Activated T-cell treated with anti-CD3 and anti-CD28 coated beads, Interleukin-2, amount 50 U/mL, for 72 hours (primary cell): ENCODE measurements around the gene NUDT15. TPM values are rescaled to one million over a fixed set of nuclear protein-coding genes. Genes with fewer than 3 reads are reported as not detected.
"Not testable (repeated sequence)": the region's sequence is repeated elsewhere in the genome, so short reads cannot be mapped to it uniquely, and the experiment has no call there.

ENCODE experiments used
- ATAC-seq, 2 donors: fragments of 150-1000 bp; cut with Tn5 transposase; replicated peaks in 1 of 2; 2 replicates each; pipeline ENCODE4 v1.10.0; 2021; ENCODE audit warnings: moderate library complexity in 2 of 2, mild to moderate bottlenecking in 1 of 2
- DNase-seq, 2 donors: peaks; one replicate each; pipeline ENCODE4 v3.0.0; 2021 to 2022; ENCODE audit warnings: mixed read lengths in 1 of 2
- H3K27ac Mint-ChIP-seq: one replicate; pipeline ENCODE4 v1.8.0; 2022; ENCODE audit warnings: mild to moderate bottlenecking, moderate library complexity, mixed read lengths
- H3K27me3 Mint-ChIP-seq: one replicate; pipeline ENCODE4 v1.8.0; 2022; ENCODE audit warnings: low read depth, mixed read lengths
- H3K36me3 Mint-ChIP-seq, 2 donors: one replicate each; pipeline ENCODE4 v1.8.0; 2022; ENCODE audit warnings: mixed read lengths in 2 of 2, mild to moderate bottlenecking in 1 of 2; ENCODE audit not compliant: insufficient read depth in 2 of 2
- H3K4me1 Mint-ChIP-seq: one replicate; pipeline ENCODE4 v1.8.0; 2022; ENCODE audit warnings: low read depth, mixed read lengths
- H3K4me3 Mint-ChIP-seq, 2 donors: one replicate each; pipeline ENCODE4 v1.8.0; 2022; ENCODE audit warnings: mild to moderate bottlenecking in 2 of 2, mixed read lengths in 2 of 2, moderate library complexity in 2 of 2
- H3K9me3 Mint-ChIP-seq, 2 donors: one replicate each; pipeline ENCODE4 v1.8.0; 2022; ENCODE audit warnings: mixed read lengths in 2 of 2
- total RNA-seq, 2 donors: library from RNA; stranded (reverse); gene quantifications; one replicate each; pipeline ENCODE4 v1.2.3, GENCODE V29; 2022

The NUDT15 gene
- total RNA-seq, 2 donors from 2014 or later: 15.1 to 18.0 TPM

GRCh38 chr13:48058536-48058935 is 21.0 kb downstream of the NUDT15 start:
- not testable (repeated sequence) for H3K9me3 Mint-ChIP-seq, H3K27ac Mint-ChIP-seq, H3K36me3 Mint-ChIP-seq, H3K4me3 Mint-ChIP-seq, H3K27me3 Mint-ChIP-seq, ATAC-seq, H3K4me1 Mint-ChIP-seq, DNase-seq

GRCh38 chr13:48059951-48060350 is 22.4 kb downstream of the NUDT15 start:
- H3K27me3 Mint-ChIP-seq, H3K36me3 Mint-ChIP-seq, H3K4me1 Mint-ChIP-seq, H3K4me3 Mint-ChIP-seq, H3K9me3 Mint-ChIP-seq, H3K27ac Mint-ChIP-seq, ATAC-seq, DNase-seq: not testable (repeated sequence)

GRCh38 chr13:48066310-48066989 is 28.9 kb downstream of the NUDT15 start:
- H3K36me3 Mint-ChIP-seq: peaks cover 8 to 42% of the 10 kb centered on the region in 2 donors
- H3K4me3 Mint-ChIP-seq: no peak overlapping the region
- peaks cover 14% of the 10 kb centered on the region for H3K4me1 Mint-ChIP-seq
- H3K27me3 Mint-ChIP-seq: no peaks in the 10 kb centered on the region
- ATAC-seq (peak; percentile 97 to 98), DNase-seq (peak; percentile 62 to 74)
- H3K27ac Mint-ChIP-seq: peak overlapping the region; percentile 91
- peaks cover 4% of the 10 kb centered on the region in 2 donors for H3K9me3 Mint-ChIP-seq

GRCh38 chr13:48068036-48068435 is 30.5 kb downstream of the NUDT15 start:
- H3K4me3 Mint-ChIP-seq: no peak overlapping the region
- H3K27me3 Mint-ChIP-seq: no peaks in the 10 kb centered on the region
- H3K4me1 Mint-ChIP-seq: peaks cover 14% of the 10 kb centered on the region
- H3K36me3 Mint-ChIP-seq: peaks cover 16 to 54% of the 10 kb centered on the region in 2 donors
- DNase-seq (no peak), ATAC-seq (no peak)
- H3K9me3 Mint-ChIP-seq: peaks cover 4 to 7% of the 10 kb centered on the region in 2 donors
- H3K27ac Mint-ChIP-seq: peak overlapping the region; percentile 91

- H3K4me1 Mint-ChIP-seq: peaks cover 14% of the 10 kb centered on the region
- DNase-seq (no peak), ATAC-seq (no peak)
- H3K9me3 Mint-ChIP-seq: peaks cover 4 to 7% of the 10 kb centered on the region in 2 donors
- no peak overlapping the region for H3K4me3 Mint-ChIP-seq
- H3K36me3 Mint-ChIP-seq: peaks cover 16 to 60% of the 10 kb centered on the region in 2 donors
- no peak overlapping the region for H3K27ac Mint-ChIP-seq
- no peaks in the 10 kb centered on the region for H3K27me3 Mint-ChIP-seq
Measured at GRCh38 chr13:48068952-48069351, 31.4 kb downstream of the NUDT15 start.

- DNase-seq: no peak
- H3K4me3 Mint-ChIP-seq: no peak overlapping the region
- peaks cover 16 to 63% of the 10 kb centered on the region in 2 donors for H3K36me3 Mint-ChIP-seq
- peaks cover 4 to 7% of the 10 kb centered on the region in 2 donors for H3K9me3 Mint-ChIP-seq
- peaks cover 14% of the 10 kb centered on the region for H3K4me1 Mint-ChIP-seq
- ATAC-seq: no peak
- no peak overlapping the region for H3K27ac Mint-ChIP-seq
- H3K27me3 Mint-ChIP-seq: no peaks in the 10 kb centered on the region
Measured at GRCh38 chr13:48069573-48069972, 32.0 kb downstream of the NUDT15 start.

GRCh38 chr13:48070942-48071341 is 33.4 kb downstream of the NUDT15 start:
- Mint-ChIP-seq H3K4me1 (peaks cover 14% of the 10 kb centered on the region), H3K9me3 (peaks cover 4 to 7% of the 10 kb centered on the region in 2 donors), H3K36me3 (peaks cover 16 to 64% of the 10 kb centered on the region in 2 donors), H3K27ac (peak overlapping the region; percentile 65), H3K4me3 (no peak overlapping the region), H3K27me3 (no peaks in the 10 kb centered on the region)
- ATAC-seq (no peak), DNase-seq (no peak)

- peak overlapping the region; percentile 3 for H3K27ac Mint-ChIP-seq
- ATAC-seq: no peak
Measured at GRCh38 chr13:48072304-48072703, 34.8 kb downstream of the NUDT15 start.

GRCh38 chr13:48072787-48073186 is 35.3 kb downstream of the NUDT15 start:
- no peak for DNase-seq
- Mint-ChIP-seq H3K9me3 (peaks cover 0 to 7% of the 10 kb centered on the region in 2 donors), H3K27me3 (no peaks in the 10 kb centered on the region), H3K27ac (no peak overlapping the region), H3K36me3 (peaks cover 15 to 56% of the 10 kb centered on the region in 2 donors), H3K4me1 (no peaks in the 10 kb centered on the region), H3K4me3 (no peak overlapping the region)
- ATAC-seq: no peak

More at GRCh38 chr13:48072304-48072703, 34.8 kb downstream of the NUDT15 start:
- no peak for DNase-seq
- Mint-ChIP-seq H3K9me3 (peaks cover 0 to 7% of the 10 kb centered on the region in 2 donors), H3K4me3 (no peak overlapping the region), H3K36me3 (peaks cover 15 to 58% of the 10 kb centered on the region in 2 donors), H3K27me3 (no peaks in the 10 kb centered on the region), H3K4me1 (peaks cover 2% of the 10 kb centered on the region)

- Mint-ChIP-seq H3K27ac (no peak overlapping the region), H3K4me3 (no peak overlapping the region)
Measured at GRCh38 chr13:48074006-48074405, 36.5 kb downstream of the NUDT15 start.

GRCh38 chr13:48078251-48078656 is 40.7 kb downstream of the NUDT15 start:
- Mint-ChIP-seq H3K4me3 (no peak overlapping the region), H3K9me3 (no peaks in the 10 kb centered on the region), H3K27ac (peak overlapping the region; percentile 70), H3K36me3 (peaks cover 2 to 26% of the 10 kb centered on the region in 2 donors), H3K4me1 (peaks cover 8% of the 10 kb centered on the region), H3K27me3 (no peaks in the 10 kb centered on the region)
- ATAC-seq (peak; percentile 78 to 80), DNase-seq (peak; percentile 31 to 35)

More at GRCh38 chr13:48074006-48074405, 36.5 kb downstream of the NUDT15 start:
- H3K4me1 Mint-ChIP-seq: peaks cover 8% of the 10 kb centered on the region
- peaks cover 0 to 7% of the 10 kb centered on the region in 2 donors for H3K9me3 Mint-ChIP-seq
- H3K27me3 Mint-ChIP-seq: no peaks in the 10 kb centered on the region
- no peak for DNase-seq
- peaks cover 15 to 46% of the 10 kb centered on the region in 2 donors for H3K36me3 Mint-ChIP-seq
- no peak for ATAC-seq

- Mint-ChIP-seq H3K4me3 (no peak overlapping the region), H3K36me3 (peaks cover 2 to 15% of the 10 kb centered on the region in 2 donors), H3K27ac (no peak overlapping the region), H3K27me3 (no peaks in the 10 kb centered on the region), H3K9me3 (no peaks in the 10 kb centered on the region), H3K4me1 (peaks cover 8% of the 10 kb centered on the region)
- no peak for DNase-seq
- ATAC-seq: no peak
Measured at GRCh38 chr13:48081739-48082138, 44.2 kb downstream of the NUDT15 start.

- Mint-ChIP-seq H3K27me3 (no peaks in the 10 kb centered on the region), H3K9me3 (no peaks in the 10 kb centered on the region)
- no peak for DNase-seq
Measured at GRCh38 chr13:48086272-48086671, 48.7 kb downstream of the NUDT15 start.

More at GRCh38 chr13:48086272-48086671, 48.7 kb downstream of the NUDT15 start:
- Mint-ChIP-seq H3K4me1 (peaks cover 17% of the 10 kb centered on the region), H3K4me3 (no peak overlapping the region), H3K36me3 (peaks cover 0 to 1% of the 10 kb centered on the region in 2 donors), H3K27ac (no peak overlapping the region)
- ATAC-seq: no peak
